Measurements from ENCODE around the gene ELP2. TPM values are rescaled to one million over a fixed set of nuclear protein-coding genes. Genes with fewer than 3 reads are reported as not detected.

The ELP2 gene
- total RNA-seq, 1 donor from 2014 or later, result 143 TPM

DNA sequence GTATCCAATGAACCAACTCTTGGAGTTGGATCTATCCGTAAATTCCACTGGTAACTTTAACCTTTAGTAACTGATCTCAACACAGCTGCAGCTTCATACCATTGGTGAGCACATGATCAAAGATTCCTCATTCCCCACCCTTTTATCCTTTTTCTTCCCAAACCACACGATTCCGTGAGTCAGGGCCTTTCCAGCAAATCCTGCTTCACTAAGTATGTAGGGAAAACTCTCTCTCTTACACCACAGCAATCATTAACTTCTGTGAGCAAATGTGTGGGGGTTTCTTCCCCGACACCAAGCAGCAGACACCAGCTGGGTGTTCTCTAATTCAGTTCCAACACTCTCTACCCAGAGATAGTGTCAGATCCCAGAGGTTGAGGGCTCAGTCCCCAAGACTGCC, 23.5 kb downstream of the ELP2 start:
- H3K27me3 Mint-ChIP-seq (ENCODE audit: low read depth), result no peaks in the 10 kb centered on the region
- H3K36me3 Mint-ChIP-seq, result peaks cover 48% of the 10 kb centered on the region
- TF ChIP-seq, protein P1, sequence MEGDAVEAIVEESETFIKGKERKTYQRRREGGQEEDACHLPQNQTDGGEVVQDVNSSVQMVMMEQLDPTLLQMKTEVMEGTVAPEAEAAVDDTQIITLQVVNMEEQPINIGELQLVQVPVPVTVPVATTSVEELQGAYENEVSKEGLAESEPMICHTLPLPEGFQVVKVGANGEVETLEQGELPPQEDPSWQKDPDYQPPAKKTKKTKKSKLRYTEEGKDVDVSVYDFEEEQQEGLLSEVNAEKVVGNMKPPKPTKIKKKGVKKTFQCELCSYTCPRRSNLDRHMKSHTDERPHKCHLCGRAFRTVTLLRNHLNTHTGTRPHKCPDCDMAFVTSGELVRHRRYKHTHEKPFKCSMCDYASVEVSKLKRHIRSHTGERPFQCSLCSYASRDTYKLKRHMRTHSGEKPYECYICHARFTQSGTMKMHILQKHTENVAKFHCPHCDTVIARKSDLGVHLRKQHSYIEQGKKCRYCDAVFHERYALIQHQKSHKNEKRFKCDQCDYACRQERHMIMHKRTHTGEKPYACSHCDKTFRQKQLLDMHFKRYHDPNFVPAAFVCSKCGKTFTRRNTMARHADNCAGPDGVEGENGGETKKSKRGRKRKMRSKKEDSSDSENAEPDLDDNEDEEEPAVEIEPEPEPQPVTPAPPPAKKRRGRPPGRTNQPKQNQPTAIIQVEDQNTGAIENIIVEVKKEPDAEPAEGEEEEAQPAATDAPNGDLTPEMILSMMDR (IDR thresholded peaks at IDR 0.05; ENCODE audit: unreplicated experiment), result no peak
- H3K27ac Mint-ChIP-seq, result peak overlapping the region; percentile 39
- DNase-seq (ENCODE audit: low spot score in 2 of 2, unreplicated experiment in 2 of 2), result no peak
- H3K9me3 Mint-ChIP-seq, result no peaks in the 10 kb centered on the region
- no peak overlapping the region for H3K4me3 Mint-ChIP-seq
- H3K4me1 Mint-ChIP-seq, result no peaks in the 10 kb centered on the region

DNA sequence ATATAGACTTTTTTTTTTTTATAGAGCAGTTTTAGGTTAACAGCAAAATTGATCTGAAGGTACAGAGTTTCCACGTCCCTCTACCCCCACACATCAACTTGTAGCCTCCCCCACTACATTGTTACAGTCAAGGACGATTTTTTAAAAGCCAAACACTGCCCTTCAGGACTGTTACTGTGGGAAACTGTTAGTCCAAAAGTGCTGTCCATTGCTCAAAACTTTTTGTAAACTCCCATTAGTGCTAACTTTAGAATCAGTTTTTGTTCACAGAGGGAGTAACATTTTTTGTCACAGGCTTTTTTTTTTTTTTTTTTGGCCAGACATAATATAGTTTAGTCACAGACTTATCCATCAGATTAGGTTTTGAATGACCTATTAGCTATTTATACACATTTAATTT, 24.1 kb downstream of the ELP2 start:
- DNase-seq (ENCODE audit: low spot score in 2 of 2, unreplicated experiment in 2 of 2), result no peak
- H3K36me3 Mint-ChIP-seq, result peaks cover 50% of the 10 kb centered on the region

DNA sequence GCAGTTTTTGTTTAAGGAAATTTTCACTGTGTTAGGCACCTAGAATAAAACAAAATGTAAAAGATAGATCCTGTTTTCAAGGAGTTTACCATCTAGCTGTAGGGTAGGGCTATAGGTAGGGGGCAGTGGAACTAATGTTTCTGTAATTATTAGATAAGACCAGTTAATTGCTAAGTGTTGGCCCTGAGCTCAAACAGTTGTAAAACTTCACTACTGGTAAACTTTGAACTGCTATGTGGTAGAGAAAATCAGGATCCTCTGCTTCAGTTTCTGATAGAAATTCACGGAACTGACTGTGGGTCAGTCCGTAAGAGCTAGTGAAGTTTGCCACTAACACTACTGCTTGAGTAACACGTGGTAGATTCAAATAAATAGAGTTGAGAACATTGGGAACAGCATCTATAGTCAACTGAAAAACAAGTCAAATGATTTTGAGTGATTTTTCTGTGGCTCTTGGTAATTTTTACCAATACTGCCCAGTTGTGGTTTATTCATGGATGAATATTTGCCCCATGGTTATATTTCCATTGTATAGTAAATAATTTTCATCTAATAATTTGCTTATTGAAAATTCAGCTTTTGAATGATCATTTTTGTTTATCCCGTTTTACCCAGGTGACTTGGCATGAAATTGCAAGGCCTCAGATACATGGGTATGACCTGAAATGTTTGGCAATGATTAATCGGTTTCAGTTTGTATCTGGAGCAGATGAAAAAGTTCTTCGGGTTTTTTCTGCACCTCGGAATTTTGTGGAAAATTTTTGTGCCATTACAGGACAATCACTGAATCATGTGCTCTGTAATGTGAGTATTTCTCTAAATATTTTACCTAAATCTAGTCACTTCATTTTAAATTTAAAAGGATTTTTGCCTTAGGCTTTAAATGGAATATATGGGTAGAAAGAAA, 26.4 kb downstream of the ELP2 start:
- H3K4me3 Mint-ChIP-seq, result no peak overlapping the region
- H3K27me3 Mint-ChIP-seq (ENCODE audit: low read depth), result no peaks in the 10 kb centered on the region
- no peaks in the 10 kb centered on the region for H3K9me3 Mint-ChIP-seq
- TF ChIP-seq, protein P1 (IDR thresholded peaks at IDR 0.05; ENCODE audit: unreplicated experiment), result no peak
- H3K36me3 Mint-ChIP-seq, result peaks cover 52% of the 10 kb centered on the region
- no peak overlapping the region for H3K27ac Mint-ChIP-seq
- no peak for DNase-seq (ENCODE audit: low spot score in 2 of 2, unreplicated experiment in 2 of 2)
- H3K4me1 Mint-ChIP-seq, result no peaks in the 10 kb centered on the region

More for the DNA sequence above, 24.1 kb downstream of the ELP2 start:
- Mint-ChIP-seq H3K27me3 (ENCODE audit: low read depth) (no peaks in the 10 kb centered on the region), H3K4me1 (no peaks in the 10 kb centered on the region), H3K9me3 (no peaks in the 10 kb centered on the region), H3K27ac (no peak overlapping the region), H3K4me3 (no peak overlapping the region)
- TF ChIP-seq, protein P1 (IDR thresholded peaks at IDR 0.05; ENCODE audit: unreplicated experiment), result no peak

DNA sequence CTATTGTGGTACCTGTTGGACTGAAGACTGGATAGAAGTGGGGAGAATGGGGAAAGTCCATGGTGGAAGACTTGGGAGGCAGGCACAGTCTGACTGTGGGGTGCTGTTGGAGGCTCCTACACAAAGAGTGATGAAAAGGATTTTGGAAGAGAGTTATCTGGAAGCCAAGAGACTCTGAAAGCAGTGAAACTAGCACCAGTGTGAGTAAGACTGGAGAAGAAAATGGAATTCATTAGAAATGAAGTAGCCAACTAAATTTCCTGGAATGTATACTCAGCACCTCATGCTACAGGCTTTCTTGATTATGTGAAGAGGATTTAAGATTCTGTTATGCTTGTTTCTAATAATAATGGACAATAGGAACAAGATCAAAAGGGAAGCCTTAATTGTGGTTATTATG, 27.7 kb downstream of the ELP2 start:
- Mint-ChIP-seq H3K4me1 (no peaks in the 10 kb centered on the region), H3K36me3 (peaks cover 57% of the 10 kb centered on the region), H3K27me3 (ENCODE audit: low read depth) (no peaks in the 10 kb centered on the region), H3K4me3 (no peak overlapping the region), H3K9me3 (no peaks in the 10 kb centered on the region), H3K27ac (no peak overlapping the region)
- TF ChIP-seq, protein P1 (IDR thresholded peaks at IDR 0.05; ENCODE audit: unreplicated experiment), result no peak
- no peak for DNase-seq (ENCODE audit: low spot score in 2 of 2, unreplicated experiment in 2 of 2)

DNA sequence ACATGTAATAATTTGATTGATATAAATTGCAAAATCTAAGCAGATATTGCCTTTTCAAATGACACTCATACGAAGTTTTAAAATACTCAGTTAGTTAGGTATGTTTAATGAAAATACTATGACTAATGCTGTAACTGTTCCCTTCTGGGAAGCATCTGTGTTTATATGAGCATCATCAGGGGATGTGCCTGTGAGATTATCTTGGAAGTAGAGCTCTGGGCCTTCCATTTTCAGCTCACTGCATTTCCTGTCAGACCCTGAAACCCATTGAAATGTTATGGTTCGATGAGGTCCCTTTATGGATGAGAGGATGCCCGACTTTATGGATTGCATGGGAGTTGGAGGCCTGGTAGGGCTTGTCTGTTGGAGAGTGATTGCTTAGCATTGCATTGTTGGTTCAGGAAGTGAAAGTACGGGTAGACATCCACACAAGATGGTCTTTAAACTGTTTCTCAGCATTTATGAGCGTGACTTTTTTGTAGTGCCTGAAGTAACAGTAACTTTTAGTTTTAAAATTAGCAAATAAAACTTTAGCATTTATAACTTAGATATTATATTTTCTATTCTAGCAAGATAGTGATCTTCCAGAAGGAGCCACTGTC, 28.7 kb downstream of the ELP2 start:
- no peaks in the 10 kb centered on the region for H3K4me1 Mint-ChIP-seq
- no peak for DNase-seq (ENCODE audit: low spot score in 2 of 2, unreplicated experiment in 2 of 2)
- no peak overlapping the region for H3K4me3 Mint-ChIP-seq
- no peaks in the 10 kb centered on the region for H3K27me3 Mint-ChIP-seq (ENCODE audit: low read depth)
- TF ChIP-seq, protein P1 (IDR thresholded peaks at IDR 0.05; ENCODE audit: unreplicated experiment), result no peak
- no peaks in the 10 kb centered on the region for H3K9me3 Mint-ChIP-seq
- H3K27ac Mint-ChIP-seq, result peak overlapping the region; percentile 5
- peaks cover 50% of the 10 kb centered on the region for H3K36me3 Mint-ChIP-seq

Data from mesothelial cell of epicardium (in vitro differentiated cells).